B cell (primary cell): ENCODE results near the gene PYGM. TPM values are rescaled to one million over a fixed set of nuclear protein-coding genes. Genes with fewer than 3 reads are reported as not detected.

ENCODE experiments used
- ATAC-seq: fragments of 200-7000 bp; cut with Tn5 transposase; one replicate; pipeline ENCODE4 v1.10.0; 2021; ENCODE audit warnings: low read depth, mild to moderate bottlenecking, moderate number of reproducible peaks, moderate library complexity
- CTCF ChIA-PET: fragments of 350-600 bp; sonication (Branson Sonifier 250); formaldehyde crosslinking; loops from one replicate; lab custom pipeline; 2021; ENCODE audit warnings: antibody characterized with exemption, inconsistent platforms; lab: Charles Lee
- POLR2A ChIA-PET: fragments of 350-600 bp; sonication (Branson Sonifier 250); formaldehyde crosslinking; loops from one replicate; lab custom pipeline; 2021; ENCODE audit warnings: antibody characterized with exemption; lab: Charles Lee
- DNase-seq: peaks from one replicate; pipeline ENCODE4 v3.0.0; 2013
- H2AFZ ChIP-seq: 2 replicates; pipeline ENCODE4 v1.6.1; 2012; ENCODE audit warnings: mild to moderate bottlenecking, low read depth, low read length; ENCODE audit not compliant: insufficient read depth, poor library complexity, severe bottlenecking
- H3K27ac ChIP-seq, 2 donors: 1 replicate in 1 of 2; 2 replicates in 1 of 2; pipeline ENCODE4 v1.5.1; 2012 to 2013; ENCODE audit warnings: low read length in 2 of 2, mild to moderate bottlenecking in 2 of 2, moderate library complexity in 1 of 2
- H3K27me3 ChIP-seq, 4 experiments: fragments of 200-600 bp in 1 of 4; sonication (generic) in 1 of 4; replicated peaks in 1 of 4; 1 replicate in 2 of 4; 2 replicates in 2 of 4; pipeline versions ENCODE4 v1.6.1 to v1.7.0; 2013 to 2016; ENCODE audit warnings: low read length in 3 of 4, mild to moderate bottlenecking in 2 of 4, mixed read lengths in 1 of 4, moderate library complexity in 1 of 4; ENCODE audit not compliant: insufficient read depth in 4 of 4, control insufficient read depth in 3 of 4; ENCODE audit errors: control extremely low read depth in 1 of 4
- H3K36me3 ChIP-seq, 2 experiments: replicated peaks in 1 of 2; 1 replicate in 1 of 2; 2 replicates in 1 of 2; pipeline versions ENCODE4 v1.6.1 to v1.7.1; 2013; ENCODE audit warnings: low read length in 1 of 2; ENCODE audit not compliant: insufficient read depth in 2 of 2, control insufficient read depth in 1 of 2; ENCODE audit errors: control extremely low read depth in 1 of 2, extremely low read depth in 1 of 2
- H3K4me1 ChIP-seq, 2 donors: fragments of 200-600 bp in 1 of 2; sonication (generic) in 1 of 2; 1 replicate in 1 of 2; 2 replicates in 1 of 2; pipeline versions ENCODE4 v1.5.1 to v1.6.1; 2013 to 2017; ENCODE audit warnings: low read length in 2 of 2; ENCODE audit not compliant: control insufficient read depth in 2 of 2, insufficient read depth in 2 of 2
- H3K4me2 ChIP-seq: replicated peaks from 2 replicates; pipeline ENCODE3; 2012; ENCODE audit warnings: mild to moderate bottlenecking, low read depth, low read length; ENCODE audit not compliant: poor library complexity, severe bottlenecking
- H3K4me3 ChIP-seq, 5 experiments: fragments of 200-600 bp in 1 of 5; sonication (generic) in 1 of 5; 1 replicate in 3 of 5; 2 replicates in 2 of 5; pipeline versions ENCODE4 v1.5.1 to v1.7.0; 2011 to 2016; ENCODE audit warnings: low read length in 4 of 5, mild to moderate bottlenecking in 4 of 5, low read depth in 2 of 5, control low read depth in 1 of 5, moderate library complexity in 1 of 5; ENCODE audit not compliant: insufficient read depth in 1 of 5; ENCODE audit errors: control extremely low read depth in 1 of 5, extremely low read depth in 1 of 5
- H3K79me2 ChIP-seq: fragments of 200-600 bp; sonication (generic); one replicate; pipeline ENCODE4 v1.6.0; 2016; ENCODE audit warnings: low read length; ENCODE audit not compliant: control insufficient read depth, insufficient read depth
- H3K9ac ChIP-seq: fragments of 200-600 bp; sonication (generic); 2 replicates; pipeline ENCODE4 v1.6.1; 2017; ENCODE audit warnings: mild to moderate bottlenecking, low read length, moderate library complexity
- H3K9me3 ChIP-seq, 3 donors: one replicate each; pipeline versions ENCODE4 v1.6.1 to v1.7.1; 2013; ENCODE audit warnings: low read length in 2 of 3; ENCODE audit not compliant: control insufficient read depth in 2 of 3, insufficient read depth in 1 of 3; ENCODE audit errors: control extremely low read depth in 1 of 3
- H4K20me1 ChIP-seq: 2 replicates; pipeline ENCODE4 v1.6.0; 2012; ENCODE audit warnings: mild to moderate bottlenecking, low read length; ENCODE audit not compliant: insufficient read depth, control insufficient read depth, poor library complexity, severe bottlenecking
- H3K27ac Mint-ChIP-seq: one replicate; pipeline ENCODE4 v1.8.0; 2021; ENCODE audit warnings: mixed read lengths
- H3K27me3 Mint-ChIP-seq: one replicate; pipeline ENCODE4 v1.8.0; 2021; ENCODE audit warnings: mixed read lengths
- H3K4me1 Mint-ChIP-seq: one replicate; pipeline ENCODE4 v1.8.0; 2021; ENCODE audit warnings: mixed read lengths
- H3K4me3 Mint-ChIP-seq: one replicate; pipeline ENCODE4 v1.8.0; 2021; ENCODE audit warnings: mixed read lengths
- H3K9me3 Mint-ChIP-seq: one replicate; pipeline ENCODE4 v1.8.0; 2022; ENCODE audit warnings: mixed read lengths; ENCODE audit not compliant: insufficient read depth
- CTCF ChIP-seq: fragments of 200-600 bp; IDR thresholded peaks from one replicate; pipeline ENCODE4 v1.8.0; 2022; ENCODE audit warnings: antibody characterized with exemption, mild to moderate bottlenecking
- EZH2 ChIP-seq: IDR thresholded peaks from 2 replicates; pipeline ENCODE4 v1.6.1; 2012; ENCODE audit warnings: borderline replicate concordance, low read depth, mild to moderate bottlenecking, moderate library complexity, low read length; ENCODE audit not compliant: insufficient read depth, poor library complexity, severe bottlenecking
- WGBS: methylation state at CpG from one replicate; pipeline ENCODE4 v1.1.5; 2013; ENCODE audit warnings: missing lambda C conversion rate; ENCODE audit not compliant: insufficient coverage; 5-methylcytosine and 5-hydroxymethylcytosine counted together
- intact Hi-C: fragments of 100-400 bp; cut with micrococcal nuclease; formaldehyde crosslinking; loops from one replicate; pipeline ENCODE4 v1.10.0; 2022
- polyA plus RNA-seq: library from polyadenylated mRNA; depleted of rRNA; stranded (reverse); fragments of >200 nt; gene quantifications from 2 replicates; pipeline ENCODE4 v1.2.3, GENCODE V29; 2012
- total RNA-seq, 2 donors: library from RNA; stranded (reverse); fragments of 120-200 nt in 1 of 2; gene quantifications; 1 replicate in 1 of 2; 2 replicates in 1 of 2; pipeline versions ENCODE4 v1.2.3 to v1.2.4, GENCODE V29; 2013 to 2022

Gene PYGM
- total and polyA plus RNA-seq, 2 donors (not counting 1 experiment from before 2014, with no cell fraction given) = 9.3 to 9.6 TPM

GRCh38 chr11:64715756-64716472 lies 43.9 kb downstream of the PYGM start:
- Histone ChIP-seq H3K4me1 (peaks cover 17 to 28% of the 10 kb centered on the region in 2 donors), H3K9ac (no peak overlapping the region), H3K9me3 (peaks cover 0 to 18% (median 0%) of the 10 kb centered on the region in 3 donors), H3K36me3 (no peaks in the 10 kb centered on the region), H3K79me2 (no peaks in the 10 kb centered on the region), H3K27ac (no peak overlapping the region), H2AFZ (no peak overlapping the region), H4K20me1 (peaks cover 6% of the 10 kb centered on the region), H3K4me3 (no peak overlapping the region), H3K4me2 (no peak overlapping the region), H3K27me3 (peaks cover 0 to 79% (median 33%) of the 10 kb centered on the region in 4 experiments)
- CTCF ChIA-PET = interaction anchor here (0.9 to 1.3 kb wide), 2 partner anchors 27 kb away, joined by 3 to 5 read pairs; no protein-coding TSS in a partner anchor
- Mint-ChIP-seq H3K4me1 (peaks cover 23% of the 10 kb centered on the region), H3K9me3 (no peaks in the 10 kb centered on the region), H3K27me3 (peaks cover 78% of the 10 kb centered on the region), H3K27ac (no peak overlapping the region), H3K4me3 (no peak overlapping the region)
- POLR2A ChIA-PET = no interaction called here
- intact Hi-C loops = no loop called here
- ATAC-seq = no peak
- no peak for DNase-seq
- WGBS = 26% methylated on average over 5 of the region's 13 CpGs
- TF ChIP-seq CTCF (no peak), EZH2 (no peak)

- peaks cover 77% of the 10 kb centered on the region for H3K27me3 Mint-ChIP-seq
- Histone ChIP-seq H3K27ac (no peak overlapping the region), H2AFZ (no peak overlapping the region), H3K4me2 (no peak overlapping the region), H3K9me3 (peaks cover 0 to 18% (median 0%) of the 10 kb centered on the region in 3 donors), H3K79me2 (no peaks in the 10 kb centered on the region), H3K4me1 (peaks cover 17 to 29% of the 10 kb centered on the region in 2 donors), H3K27me3 (peaks cover 0 to 79% (median 36%) of the 10 kb centered on the region in 4 experiments), H3K9ac (no peak overlapping the region), H3K36me3 (no peaks in the 10 kb centered on the region), H4K20me1 (peaks cover 6% of the 10 kb centered on the region), H3K4me3 (no peak overlapping the region)
- no peak overlapping the region for H3K27ac Mint-ChIP-seq
- intact Hi-C loops = no loop called here
- ChIA-PET CTCF (interaction anchor here (0.9 kb wide), 1 partner anchor 28 kb away, joined by 3 read pairs; no protein-coding TSS in a partner anchor), POLR2A (interaction anchor here (0.5 kb wide), 1 partner anchor 68 kb away, joined by 5 read pairs; no protein-coding TSS in a partner anchor)
- no peak for TF ChIP-seq EZH2
- TF ChIP-seq CTCF = no peak
- no peak for ATAC-seq
- H3K9me3 Mint-ChIP-seq = no peaks in the 10 kb centered on the region
- 50% methylated on average over 5 of the region's 5 CpGs for WGBS
- no peak for DNase-seq
- peaks cover 26% of the 10 kb centered on the region for H3K4me1 Mint-ChIP-seq
- peak overlapping the region; percentile 23 for H3K4me3 Mint-ChIP-seq
Measured at GRCh38 chr11:64715110-64715509, 44.7 kb downstream of the PYGM start.
